Gastrocnemius medialis (tissue), 4 donors: ENCODE results near the gene UCP1.

ENCODE experiments used
- CTCF ChIP-seq, 5 experiments: fragments of 450-650 bp in 3 of 5; fragments of 200-600 bp in 2 of 5; sonication (generic) in 2 of 5; IDR thresholded peaks in 4 of 5; conservative IDR thresholded peaks in 1 of 5; 1 replicate in 4 of 5; 2 replicates in 1 of 5; pipeline ENCODE4 v1.5.1; 2016 to 2019; ENCODE audit warnings: antibody characterized with exemption in 5 of 5, mild to moderate bottlenecking in 3 of 5, moderate library complexity in 3 of 5
- POLR2A ChIP-seq, 2 donors: fragments of 450-650 bp; IDR thresholded peaks; one replicate each; pipeline ENCODE4 v1.6.1; 2017; ENCODE audit warnings: antibody characterized with exemption in 2 of 2, mild to moderate bottlenecking in 2 of 2, moderate library complexity in 2 of 2

DNA sequence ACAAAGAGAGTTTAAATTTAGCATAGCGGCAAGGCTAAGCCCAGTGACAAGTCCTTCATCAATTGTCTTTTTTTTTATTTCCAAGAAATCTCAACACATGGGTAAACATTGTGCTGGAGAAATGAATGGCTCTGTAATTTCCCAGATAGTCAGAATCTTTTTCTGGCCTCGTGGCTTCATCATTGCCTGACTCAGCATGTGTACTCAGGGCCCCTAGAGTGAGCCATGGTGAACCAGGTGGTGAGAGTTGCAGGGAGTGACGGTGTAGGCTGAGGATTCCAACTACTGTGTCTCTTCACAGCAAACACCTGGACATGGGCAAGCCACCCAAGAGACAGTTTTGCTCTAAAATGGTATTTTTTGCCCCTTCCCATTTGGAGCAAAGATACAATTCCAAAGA lies 43.1 kb upstream of the UCP1 start:
- TF ChIP-seq CTCF (IDR thresholded peaks at IDR 0.05 in 4 of 5, conservative IDR thresholded peaks at IDR 0.05 in 1 of 5) (no peak), POLR2A (IDR thresholded peaks at IDR 0.05) (no peak)
